Stomach (tissue), 9 donors: ENCODE data around the gene FAM98C. TPM values are rescaled to one million over a fixed set of nuclear protein-coding genes. Genes with fewer than 3 reads are reported as not detected.

Source experiments
- DNase-seq, 2 donors: peaks; one replicate each; pipeline versions ENCODE4 v3.0.0 to v3.0.0-alpha.2; 2013 to 2019
- H3K27ac ChIP-seq, 5 donors: fragments of 200-600 bp in 4 of 5; sonication (generic) in 4 of 5; one replicate each; pipeline ENCODE4 v1.5.1; 2013 to 2019; ENCODE audit warnings: mild to moderate bottlenecking in 1 of 5, moderate library complexity in 1 of 5
- H3K27me3 ChIP-seq, 3 donors: fragments of 200-600 bp; sonication (generic); one replicate each; pipeline ENCODE4 v1.5.1; 2017 to 2019; ENCODE audit warnings: mixed run types in 1 of 3
- H3K36me3 ChIP-seq, 4 donors: fragments of 200-600 bp; sonication (generic); 1 replicate in 3 of 4; 2 replicates in 1 of 4; pipeline ENCODE4 v1.5.1; 2016 to 2019
- H3K4me1 ChIP-seq, 4 donors: fragments of 200-600 bp; sonication (generic); one replicate each; pipeline ENCODE4 v1.5.1; 2016 to 2019
- H3K4me3 ChIP-seq, 4 donors: fragments of 200-600 bp; sonication (generic) in 3 of 4; one replicate each; pipeline ENCODE4 v1.5.1; 2016 to 2019; ENCODE audit warnings: mild to moderate bottlenecking in 1 of 4
- H3K9me3 ChIP-seq, 4 donors: fragments of 200-600 bp; sonication (generic); one replicate each; pipeline ENCODE4 v1.5.1; 2016 to 2019
- EP300 ChIP-seq: sonication (generic); formaldehyde crosslinking; IDR thresholded peaks from one replicate; pipeline ENCODE4 v1.6.1; 2017; ENCODE audit warnings: antibody characterized with exemption
- POLR2A ChIP-seq, 4 donors: fragments of 450-650 bp; IDR thresholded peaks; one replicate each; pipeline ENCODE4 v1.6.1; 2016; ENCODE audit warnings: antibody characterized with exemption in 4 of 4, control low read depth in 2 of 4, mild to moderate bottlenecking in 1 of 4, moderate library complexity in 1 of 4
- POLR2AphosphoS5 ChIP-seq, 3 donors: sonication (generic); formaldehyde crosslinking; IDR thresholded peaks; one replicate each; pipeline ENCODE4 v1.6.1; 2016; ENCODE audit warnings: antibody characterized with exemption in 3 of 3
- WGBS, 5 donors: extraction: QIAGEN DNeasy Blood & Tissue Kit in 3 of 5; methylation state at CpG; one replicate each; pipeline versions ENCODE4 v1.1.5 to v1.1.7; 2013 to 2018; 5-methylcytosine and 5-hydroxymethylcytosine counted together
- intact Hi-C: fragments of 100-400 bp; cut with DNase I; formaldehyde crosslinking; loops from one replicate; pipeline ENCODE4 v1.15.1; 2023; ENCODE audit warnings: low total_unique reads
- polyA plus RNA-seq, 3 donors: library from polyadenylated mRNA; stranded (reverse); fragments of 200-250 nt; gene quantifications; one replicate each; pipeline ENCODE4 v1.2.3, GENCODE V29; 2013
- total RNA-seq, 5 donors: library from RNA; depleted of rRNA; stranded (reverse); fragments of >200 nt; gene quantifications; one replicate each; pipeline versions ENCODE4 v1.1.0 to v1.2.3, GENCODE V29; 2014 to 2016
- TF ChIP-seq, protein P1 (sequence below), 7 experiments: fragments of 450-650 bp in 4 of 7; fragments of 200-600 bp in 3 of 7; sonication (generic) in 3 of 7; IDR thresholded peaks; one replicate each; pipeline ENCODE4 v1.5.1; 2016 to 2019; ENCODE audit warnings: antibody characterized with exemption in 7 of 7, control low read depth in 2 of 7, mild to moderate bottlenecking in 1 of 7
- donor health status: healthy with polysubstance abuse.
- donor health status: Bipolar disorder and iron deficiency.
- donor health status: healthy.

The FAM98C gene
- total and polyA plus RNA-seq, 8 donors: 4.0 to 222 (median 19.9) TPM

DNA sequence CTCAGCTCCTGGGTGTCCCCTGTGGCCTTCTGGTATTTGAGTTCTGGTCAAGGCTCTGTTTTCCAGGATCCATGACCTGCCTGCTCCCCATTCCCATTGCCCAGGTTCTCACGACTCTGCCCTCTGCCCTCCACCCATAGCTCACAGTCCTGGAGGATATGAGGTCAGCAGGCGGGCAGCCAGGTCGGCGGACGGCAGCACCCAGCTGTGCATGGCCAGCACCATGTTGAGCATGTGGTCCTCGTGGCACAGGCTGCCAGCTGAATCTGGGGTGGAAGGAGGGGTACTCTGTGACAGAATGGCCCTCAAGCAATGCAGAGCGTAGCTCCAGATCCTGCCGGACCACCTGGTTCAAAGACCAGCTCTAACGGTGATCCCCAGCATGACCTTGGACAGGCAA lies 18.0 kb downstream of the FAM98C start:
- intact Hi-C loops: no loop called here
- Histone ChIP-seq H3K27me3 (peaks cover 0 to 88% (median 31%) of the 10 kb centered on the region in 3 donors), H3K4me1 (peaks cover 0 to 13% (median 11%) of the 10 kb centered on the region in 4 donors), H3K4me3 (no peak overlapping the region), H3K27ac (no peak overlapping the region), H3K9me3 (no peaks in the 10 kb centered on the region), H3K36me3 (no peaks in the 10 kb centered on the region)
- 82 to 90% (median 86%) methylated on average over 4 to 9 of the region's 9 CpGs for WGBS, 5 donors
- no peak for DNase-seq
- TF ChIP-seq EP300 (no peak), POLR2AphosphoS5 (IDR thresholded peaks at IDR 0.05) (no peak), POLR2A (IDR thresholded peaks at IDR 0.05) (no peak)
- TF ChIP-seq, protein P1, sequence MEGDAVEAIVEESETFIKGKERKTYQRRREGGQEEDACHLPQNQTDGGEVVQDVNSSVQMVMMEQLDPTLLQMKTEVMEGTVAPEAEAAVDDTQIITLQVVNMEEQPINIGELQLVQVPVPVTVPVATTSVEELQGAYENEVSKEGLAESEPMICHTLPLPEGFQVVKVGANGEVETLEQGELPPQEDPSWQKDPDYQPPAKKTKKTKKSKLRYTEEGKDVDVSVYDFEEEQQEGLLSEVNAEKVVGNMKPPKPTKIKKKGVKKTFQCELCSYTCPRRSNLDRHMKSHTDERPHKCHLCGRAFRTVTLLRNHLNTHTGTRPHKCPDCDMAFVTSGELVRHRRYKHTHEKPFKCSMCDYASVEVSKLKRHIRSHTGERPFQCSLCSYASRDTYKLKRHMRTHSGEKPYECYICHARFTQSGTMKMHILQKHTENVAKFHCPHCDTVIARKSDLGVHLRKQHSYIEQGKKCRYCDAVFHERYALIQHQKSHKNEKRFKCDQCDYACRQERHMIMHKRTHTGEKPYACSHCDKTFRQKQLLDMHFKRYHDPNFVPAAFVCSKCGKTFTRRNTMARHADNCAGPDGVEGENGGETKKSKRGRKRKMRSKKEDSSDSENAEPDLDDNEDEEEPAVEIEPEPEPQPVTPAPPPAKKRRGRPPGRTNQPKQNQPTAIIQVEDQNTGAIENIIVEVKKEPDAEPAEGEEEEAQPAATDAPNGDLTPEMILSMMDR (IDR thresholded peaks at IDR 0.05): no peak

DNA sequence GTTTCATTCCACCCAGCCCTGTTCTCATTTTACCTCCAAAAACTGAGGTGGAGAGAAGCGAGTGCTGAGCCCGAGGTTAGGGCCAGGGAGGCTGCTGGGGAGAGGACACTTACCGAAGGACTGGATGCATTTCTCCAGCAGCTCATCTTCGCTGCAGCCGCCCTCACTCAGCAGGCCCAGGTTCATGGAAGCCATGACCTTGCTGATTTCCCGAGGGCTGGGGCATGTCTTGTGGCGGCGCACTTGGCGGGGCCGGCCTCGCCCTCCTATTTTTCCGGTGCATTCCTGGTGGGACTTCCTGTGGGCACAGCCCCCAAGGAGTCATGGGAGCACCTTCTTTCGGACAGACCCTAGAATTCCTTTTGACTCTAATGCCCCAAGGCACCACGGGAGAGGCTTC lies 19.0 kb downstream of the FAM98C start:
- peaks cover 0 to 13% (median 11%) of the 10 kb centered on the region in 4 donors for H3K4me1 ChIP-seq
- peaks cover 0 to 92% (median 33%) of the 10 kb centered on the region in 3 donors for H3K27me3 ChIP-seq
- no peaks in the 10 kb centered on the region for H3K36me3 ChIP-seq
- no peak overlapping the region for H3K27ac ChIP-seq
- TF ChIP-seq EP300 (no peak), POLR2AphosphoS5 (IDR thresholded peaks at IDR 0.05) (no peak), POLR2A (IDR thresholded peaks at IDR 0.05) (no peak)
- TF ChIP-seq, protein P1 (IDR thresholded peaks at IDR 0.05): no peak
- 70 to 84% (median 77%) methylated on average over 14 of the region's 14 CpGs for WGBS, 5 donors
- H3K4me3 ChIP-seq: no peak overlapping the region
- intact Hi-C loops: no loop called here
- no peak for DNase-seq
- H3K9me3 ChIP-seq: no peaks in the 10 kb centered on the region

DNA sequence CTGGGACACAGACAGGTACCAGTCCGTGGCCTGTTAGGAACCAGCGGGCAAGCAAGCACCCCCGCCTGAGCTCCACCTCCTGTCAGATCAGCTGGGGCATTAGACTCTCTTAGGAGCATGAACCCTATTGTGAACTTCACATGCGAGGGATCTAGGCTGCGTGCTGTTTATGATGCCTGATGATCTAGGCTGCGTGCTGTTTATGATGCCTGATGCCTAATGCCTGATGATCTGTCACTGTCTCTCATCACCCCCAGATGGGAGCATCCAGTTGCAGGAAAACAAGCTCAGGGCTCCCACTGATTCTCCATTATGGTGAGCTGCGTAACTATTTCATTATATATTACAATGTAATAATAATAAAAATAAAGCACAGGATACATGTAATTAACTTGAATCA lies 19.5 kb downstream of the FAM98C start:
- TF ChIP-seq, protein P1 (IDR thresholded peaks at IDR 0.05): no peak
- TF ChIP-seq POLR2AphosphoS5 (IDR thresholded peaks at IDR 0.05): no peak
- no peak for TF ChIP-seq POLR2A (IDR thresholded peaks at IDR 0.05)
- TF ChIP-seq EP300: no peak
- intact Hi-C loops: no loop called here
- Histone ChIP-seq H3K4me1 (peaks cover 0 to 11% (median 10%) of the 10 kb centered on the region in 4 donors), H3K27me3 (peaks cover 0 to 89% (median 33%) of the 10 kb centered on the region in 3 donors), H3K27ac (no peak overlapping the region), H3K9me3 (no peaks in the 10 kb centered on the region), H3K36me3 (no peaks in the 10 kb centered on the region), H3K4me3 (no peak overlapping the region)
- DNase-seq: no peak
- WGBS, 5 donors: 77 to 83% (median 80%) methylated on average over 5 to 7 of the region's 7 CpGs

GRCh38 chr19:38424272-38424671 lies 21.4 kb downstream of the FAM98C start:
- intact Hi-C loops: no loop called here
- WGBS, 5 donors: 64 to 91% (median 79%) methylated on average over 3 to 5 of the region's 5 CpGs
- peaks cover 0 to 72% (median 18%) of the 10 kb centered on the region in 3 donors for H3K27me3 ChIP-seq

More at GRCh38 chr19:38424272-38424671, 21.4 kb downstream of the FAM98C start:
- Histone ChIP-seq H3K4me3 (peak overlapping the region in 1 of 4 donors; percentile 46), H3K36me3 (no peaks in the 10 kb centered on the region), H3K4me1 (no peaks in the 10 kb centered on the region), H3K9me3 (no peaks in the 10 kb centered on the region), H3K27ac (no peak overlapping the region)
- TF ChIP-seq POLR2AphosphoS5 (IDR thresholded peaks at IDR 0.05) (no peak), POLR2A (IDR thresholded peaks at IDR 0.05) (no peak), EP300 (no peak)
- TF ChIP-seq, protein P1 (IDR thresholded peaks at IDR 0.05): no peak
- DNase-seq: no peak
